Psoas muscle (tissue), 8 donors: ENCODE results near the gene UGT2B7. TPM values are rescaled to one million over a fixed set of nuclear protein-coding genes. Genes with fewer than 3 reads are reported as not detected.
"Not testable (repeated sequence)": the region's sequence is repeated elsewhere in the genome, so short reads cannot be mapped to it uniquely, and the experiment has no call there.

Experiments
- ATAC-seq, 4 donors: fragments of 200-7000 bp; cut with Tn5 transposase; one replicate each; pipeline ENCODE4 v1.9.1; 2020; ENCODE audit warnings: moderate library complexity in 3 of 4, mild to moderate bottlenecking in 2 of 4
- DNase-seq, 2 donors: peaks; one replicate each; pipeline ENCODE4 v3.0.0-alpha.2; 2020
- H3K27ac ChIP-seq: fragments of 200-600 bp; one replicate; pipeline ENCODE4 v1.8.0; 2022
- H3K27me3 ChIP-seq, 3 donors: fragments of 200-600 bp in 1 of 3; one replicate each; pipeline versions ENCODE4 v1.6.1 to v1.8.0; 2013 to 2022; ENCODE audit warnings: low read length in 2 of 3, mild to moderate bottlenecking in 2 of 3, moderate library complexity in 1 of 3; ENCODE audit not compliant: insufficient read depth in 3 of 3
- H3K36me3 ChIP-seq, 2 donors: fragments of 200-600 bp in 1 of 2; one replicate each; pipeline versions ENCODE4 v1.6.1 to v1.8.0; 2013 to 2022; ENCODE audit warnings: low read depth in 1 of 2, mild to moderate bottlenecking in 1 of 2, moderate library complexity in 1 of 2; ENCODE audit not compliant: insufficient read depth in 1 of 2
- H3K4me1 ChIP-seq: fragments of 200-600 bp; one replicate; pipeline ENCODE4 v1.8.0; 2022
- H3K4me3 ChIP-seq: fragments of 200-600 bp; one replicate; pipeline ENCODE4 v1.8.0; 2022; ENCODE audit warnings: mild to moderate bottlenecking
- H3K9me3 ChIP-seq: fragments of 200-600 bp; one replicate; pipeline ENCODE4 v1.8.0; 2022
- CTCF ChIP-seq: fragments of 200-600 bp; IDR thresholded peaks from one replicate; pipeline ENCODE4 v1.8.0; 2022; ENCODE audit warnings: antibody characterized with exemption
- WGBS, 3 donors: extraction: QIAGEN DNeasy Blood & Tissue Kit; methylation state at CpG; one replicate each; pipeline versions ENCODE4 v1.1.6 to v1.1.7; 2013; 5-methylcytosine and 5-hydroxymethylcytosine counted together
- intact Hi-C, 2 donors: fragments of 100-400 bp; cut with DNase I; formaldehyde crosslinking; loops; one replicate each; pipeline versions ENCODE4 v1.11.0 to v1.14.2; 2022
- polyA plus RNA-seq, 3 donors: library from polyadenylated mRNA; stranded (reverse); fragments of 200-250 nt; gene quantifications; one replicate each; pipeline ENCODE4 v1.2.3, GENCODE V29; 2013
- total RNA-seq, 4 donors: library from RNA; stranded (reverse); fragmentation: NEBNext Ultra II Directional in 2 of 4; extraction: Animal tissue kit (Norgen Biotek cat#: 25700) in 2 of 4; gene quantifications; one replicate each; pipeline versions ENCODE4 v1.2.1 to v1.2.4, GENCODE V29; 2021 to 2023
- donor health status: healthy with polysubstance abuse.
- donor health status: DM: no; HTN: no; CAD: no; lungs with moderate emphysema.
- donor health status: Bipolar disorder and iron deficiency.
- donor health status: healthy.
- donor health status: DM: yes; HTN: yes; CAD: no.
- donor health status: DM: no; HTN: no; CAD: no.
- donor health status: DM: no; HTN: no; CAD: no.
- donor health status: DM: yes; HTN: yes; CAD: no.

UGT2B7 gene
- total and polyA plus RNA-seq, 7 donors, result 0.04 TPM; not detected in 6

DNA sequence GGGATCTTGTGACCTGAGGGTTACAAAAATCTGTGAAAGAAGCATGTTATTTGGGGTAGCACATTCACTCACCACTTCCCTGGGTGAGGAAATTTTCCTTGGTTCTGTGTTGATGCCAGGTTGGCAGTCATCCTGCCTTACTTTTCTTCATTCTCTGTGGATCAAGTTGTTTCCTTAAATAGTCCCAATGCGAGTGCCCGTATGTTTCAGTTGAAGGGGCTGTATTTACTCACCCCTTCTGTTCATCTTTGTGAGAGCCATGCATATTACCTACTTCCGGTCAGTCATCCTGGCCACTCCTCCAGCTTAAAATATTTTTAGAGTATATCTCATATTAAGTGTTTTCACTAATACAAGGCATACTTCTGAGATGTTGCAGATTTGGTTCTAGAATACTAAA lies 2.6 kb upstream of the UGT2B7 start:
- Histone ChIP-seq H3K36me3 (no peaks in the 10 kb centered on the region), H3K27ac (no peak overlapping the region), H3K4me3 (no peak overlapping the region), H3K4me1 (no peaks in the 10 kb centered on the region), H3K9me3 (no peaks in the 10 kb centered on the region), H3K27me3 (no peaks in the 10 kb centered on the region)
- intact Hi-C loops, result no loop called here
- no peak for TF ChIP-seq CTCF
- ATAC-seq (no peak), DNase-seq (no peak)
- 43 to 95% (median 63%) methylated on average over 3 of the region's 3 CpGs for WGBS, 3 donors

- no peaks in the 10 kb centered on the region for H3K36me3 ChIP-seq
- H3K4me1 ChIP-seq, result no peaks in the 10 kb centered on the region
- no peak for DNase-seq
- WGBS, 3 donors, result 30 to 48% (median 36%) methylated on average over 2 of the region's 2 CpGs
- TF ChIP-seq CTCF, result no peak
- intact Hi-C loops, result no loop called here
- H3K9me3 ChIP-seq, result no peaks in the 10 kb centered on the region
- H3K4me3 ChIP-seq, result no peak overlapping the region
- no peak for ATAC-seq
- no peak overlapping the region for H3K27ac ChIP-seq
- no peaks in the 10 kb centered on the region for H3K27me3 ChIP-seq
These were observed 958 bp upstream of the UGT2B7 start for GRCh38 chr4:69095301-69095731.

DNA sequence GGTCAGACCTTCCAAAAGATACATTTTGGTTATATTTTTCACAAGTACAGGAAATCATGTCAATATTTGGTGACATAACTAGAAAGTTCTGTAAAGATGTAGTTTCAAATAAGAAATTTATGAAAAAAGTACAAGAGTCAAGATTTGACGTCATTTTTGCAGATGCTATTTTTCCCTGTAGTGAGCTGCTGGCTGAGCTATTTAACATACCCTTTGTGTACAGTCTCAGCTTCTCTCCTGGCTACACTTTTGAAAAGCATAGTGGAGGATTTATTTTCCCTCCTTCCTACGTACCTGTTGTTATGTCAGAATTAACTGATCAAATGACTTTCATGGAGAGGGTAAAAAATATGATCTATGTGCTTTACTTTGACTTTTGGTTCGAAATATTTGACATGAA lies 536 bp downstream of the UGT2B7 start:
- H3K9me3 ChIP-seq, result no peaks in the 10 kb centered on the region
- intact Hi-C loops, result no loop called here
- no peak for ATAC-seq

DNA sequence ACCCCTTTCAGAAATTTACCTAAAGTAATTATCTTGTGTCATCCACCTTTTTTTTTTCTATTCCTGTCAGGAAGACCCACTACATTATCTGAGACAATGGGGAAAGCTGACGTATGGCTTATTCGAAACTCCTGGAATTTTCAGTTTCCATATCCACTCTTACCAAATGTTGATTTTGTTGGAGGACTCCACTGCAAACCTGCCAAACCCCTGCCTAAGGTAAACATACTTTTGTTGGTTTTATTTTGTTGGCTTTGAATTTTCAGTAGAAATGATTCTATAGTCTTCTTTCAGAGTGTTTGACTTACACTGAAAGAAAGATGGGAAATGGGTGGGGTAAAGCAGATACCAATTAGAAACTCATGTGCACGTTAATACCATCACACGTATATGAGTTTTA lies 2.2 kb downstream of the UGT2B7 start:
- TF ChIP-seq CTCF, result no peak
- ATAC-seq (no peak), DNase-seq (no peak)
- Histone ChIP-seq H3K27ac (no peak overlapping the region), H3K36me3 (no peaks in the 10 kb centered on the region), H3K4me3 (no peak overlapping the region), H3K9me3 (no peaks in the 10 kb centered on the region), H3K27me3 (no peaks in the 10 kb centered on the region), H3K4me1 (no peaks in the 10 kb centered on the region)
- intact Hi-C loops, result no loop called here
- WGBS, 3 donors, result 84 to 90% (median 87%) methylated on average over 4 of the region's 4 CpGs

More for the DNA sequence above, 536 bp downstream of the UGT2B7 start:
- WGBS, 3 donors, result 38 to 44% (median 43%) methylated on average over 3 of the region's 3 CpGs
- no peak for DNase-seq
- H3K4me3 ChIP-seq, result no peak overlapping the region
- no peaks in the 10 kb centered on the region for H3K4me1 ChIP-seq
- H3K27ac ChIP-seq, result no peak overlapping the region
- no peaks in the 10 kb centered on the region for H3K36me3 ChIP-seq
- no peaks in the 10 kb centered on the region for H3K27me3 ChIP-seq
- TF ChIP-seq CTCF, result no peak

DNA sequence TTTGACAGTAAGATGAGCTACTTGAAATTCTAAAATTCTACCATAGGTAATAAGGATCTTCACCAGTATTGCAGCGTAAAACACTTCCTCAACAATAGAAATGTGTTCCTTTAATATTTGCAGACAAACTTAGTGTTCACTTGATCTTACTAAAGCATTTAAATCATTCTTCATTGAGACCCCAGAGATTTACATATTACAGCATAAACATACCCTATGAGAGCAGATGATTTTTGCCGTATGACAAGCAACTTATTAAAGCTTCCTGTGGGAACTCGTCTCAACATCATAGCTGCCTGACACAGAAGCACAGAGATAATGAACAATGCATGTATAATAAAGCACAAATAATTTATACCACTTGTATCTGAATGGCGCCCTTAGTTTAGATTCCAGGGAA lies 3.6 kb downstream of the UGT2B7 start:
- 64 to 75% (median 71%) methylated on average over 4 of the region's 4 CpGs for WGBS, 3 donors
- H3K27me3 ChIP-seq, result no peaks in the 10 kb centered on the region
- no peaks in the 10 kb centered on the region for H3K36me3 ChIP-seq
- H3K27ac ChIP-seq, result no peak overlapping the region
- intact Hi-C loops, result no loop called here
- H3K4me1 ChIP-seq, result no peaks in the 10 kb centered on the region
- no peak overlapping the region for H3K4me3 ChIP-seq
- H3K9me3 ChIP-seq, result no peaks in the 10 kb centered on the region
- no peak for DNase-seq
- no peak for TF ChIP-seq CTCF
- no peak for ATAC-seq

DNA sequence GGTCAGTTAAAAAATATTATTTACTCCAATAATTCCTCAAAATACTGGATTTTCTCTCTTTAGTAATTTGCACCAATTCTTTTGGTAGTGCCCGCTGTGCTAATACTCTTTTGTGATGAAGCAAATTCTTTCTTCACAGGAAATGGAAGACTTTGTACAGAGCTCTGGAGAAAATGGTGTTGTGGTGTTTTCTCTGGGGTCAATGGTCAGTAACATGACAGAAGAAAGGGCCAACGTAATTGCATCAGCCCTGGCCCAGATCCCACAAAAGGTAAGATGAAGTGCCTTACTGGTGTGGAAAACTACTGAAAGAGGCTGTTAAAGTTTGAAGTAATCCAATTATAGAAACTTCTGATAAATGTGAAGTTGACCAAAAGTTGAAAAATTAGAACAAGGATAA lies 6.4 kb downstream of the UGT2B7 start:
- H3K27ac ChIP-seq, H3K4me1 ChIP-seq, H3K36me3 ChIP-seq, ATAC-seq, H3K27me3 ChIP-seq, DNase-seq, H3K9me3 ChIP-seq, intact Hi-C loops, H3K4me3 ChIP-seq: not testable (repeated sequence)
- 64 to 74% (median 65%) methylated on average over 2 of the region's 2 CpGs for WGBS, 3 donors
